GM18526 (cell line): ENCODE data around the gene FEZF1.

Experiments used
- POLR2A ChIP-seq: IDR thresholded peaks from 3 replicates; pipeline ENCODE4 v1.6.1; 2011; ENCODE audit not compliant: insufficient read length; ENCODE audit errors: extremely low read depth

FEZF1 gene

DNA sequence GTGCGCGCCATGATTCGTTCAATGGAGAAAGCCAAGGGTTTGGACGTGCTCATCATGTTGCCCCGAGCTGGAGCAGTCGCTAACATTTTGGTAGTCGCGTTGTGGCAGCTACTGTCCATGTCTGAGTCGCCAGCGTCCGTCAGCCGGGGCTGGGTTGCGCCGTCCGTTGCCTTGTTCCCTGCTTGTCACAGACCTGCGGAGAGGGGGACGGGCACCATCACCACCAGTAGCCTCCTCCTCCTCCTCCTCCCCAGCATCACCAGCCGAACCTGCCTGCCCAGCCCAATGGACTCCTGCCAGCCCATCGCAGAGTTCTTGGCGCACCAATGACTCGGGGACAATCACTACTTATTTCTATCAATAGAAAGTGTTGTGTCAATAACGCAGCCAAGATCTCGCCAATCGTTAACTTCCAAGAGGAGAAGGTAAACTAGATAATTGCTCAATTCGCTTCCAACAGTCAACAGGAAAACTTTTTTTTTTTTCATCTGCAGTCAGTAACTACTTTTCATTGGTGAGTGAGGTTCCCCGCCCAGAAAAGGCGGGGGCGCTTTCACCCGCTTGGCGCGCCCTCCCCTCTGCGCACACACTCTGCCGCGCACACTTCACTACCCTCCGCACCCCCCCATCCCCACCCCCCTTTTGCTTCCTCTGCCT is at the start of gene FEZF1:
Gene FEZF1 (minus strand): TSS at position 432 of the 657 bp plus-strand sequence. CDS start 313 bp downstream, at position 119.
- no peak for TF ChIP-seq POLR2A

DNA sequence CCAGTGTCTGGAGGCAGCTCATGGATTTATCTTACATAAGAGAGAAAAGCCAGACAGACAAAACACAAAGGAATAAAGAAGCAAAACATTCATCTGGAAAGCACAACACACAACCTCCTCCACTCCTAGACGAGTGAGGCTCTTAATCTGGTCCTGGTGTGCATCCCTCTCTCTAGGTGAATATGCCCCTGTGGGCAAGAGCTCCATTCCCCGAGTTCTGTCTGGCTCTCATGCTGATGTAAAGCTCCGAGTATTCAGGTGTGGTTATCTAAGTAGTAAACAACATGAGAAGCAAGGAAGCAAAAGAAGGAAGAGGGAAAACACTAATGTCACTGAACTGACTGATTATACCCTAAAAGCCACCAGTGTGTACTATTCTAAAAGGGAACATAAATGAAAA is 47.9 kb upstream of the FEZF1 start:
- no peak for TF ChIP-seq POLR2A

DNA sequence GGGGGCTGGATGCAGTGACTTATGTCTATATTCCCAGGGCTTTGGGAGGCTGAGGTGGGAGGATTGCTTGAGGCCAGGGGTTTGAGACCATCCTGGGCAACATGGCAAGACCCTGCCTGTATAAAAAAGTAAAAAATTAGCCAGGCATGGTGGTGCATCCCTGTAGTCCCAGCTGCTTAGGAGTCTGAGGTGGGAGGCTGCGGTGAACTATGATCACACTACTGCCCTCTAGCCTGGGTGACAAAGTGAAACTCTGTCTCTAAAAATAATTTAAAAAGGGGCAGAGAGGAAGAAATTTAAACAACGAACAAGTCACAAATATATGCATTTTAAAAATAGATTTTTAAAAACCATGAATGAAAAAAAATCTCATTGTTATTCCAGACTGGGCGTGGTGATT is 46.2 kb upstream of the FEZF1 start:
- TF ChIP-seq POLR2A = no peak

DNA sequence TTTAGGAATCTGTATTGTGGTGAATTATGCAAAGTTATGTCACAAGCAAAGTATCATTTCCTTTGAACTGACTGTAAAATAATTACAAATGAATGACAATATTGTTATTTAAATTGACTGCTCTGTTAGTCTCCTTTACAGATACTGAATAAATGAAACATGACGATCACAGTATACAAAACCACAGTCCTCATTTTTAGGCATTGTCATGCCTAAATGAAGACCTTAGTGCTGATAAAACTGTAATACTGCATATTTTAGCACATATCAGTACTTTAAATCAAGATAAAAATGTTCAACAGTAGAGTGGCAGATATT is 39.7 kb upstream of the FEZF1 start:
- no peak for TF ChIP-seq POLR2A

DNA sequence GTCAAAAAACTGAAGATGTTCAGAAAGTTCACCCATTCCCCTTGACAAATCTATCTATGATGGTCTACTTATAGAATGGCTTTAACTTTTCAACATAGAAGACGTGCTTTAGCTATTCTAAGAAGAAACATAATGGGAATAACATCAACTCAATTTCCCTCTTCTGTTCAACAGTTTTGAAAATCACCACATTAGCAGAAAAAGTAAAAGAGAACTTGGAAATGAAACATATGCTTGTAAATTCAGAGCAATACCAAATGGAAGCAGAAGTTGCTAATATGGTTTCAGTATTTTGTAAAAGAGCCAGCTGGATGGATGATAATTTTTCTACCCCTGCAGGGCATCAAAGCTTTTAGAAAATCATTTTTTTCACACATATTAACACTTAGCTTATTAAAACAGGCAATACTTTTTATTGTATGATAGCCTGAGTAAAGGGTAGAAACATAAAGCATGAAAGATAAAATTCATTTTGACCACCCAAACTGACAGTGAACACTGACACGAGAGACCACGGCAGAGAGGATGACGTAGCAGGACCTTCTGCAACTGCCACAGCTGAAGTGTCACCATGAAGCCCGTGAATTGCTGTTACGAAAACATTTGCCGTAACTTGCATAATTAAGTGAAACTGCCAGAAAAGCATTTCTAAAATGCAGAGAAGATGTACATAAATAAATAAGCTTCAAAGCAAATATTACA is 39.2 kb upstream of the FEZF1 start:
- no peak for TF ChIP-seq POLR2A

DNA sequence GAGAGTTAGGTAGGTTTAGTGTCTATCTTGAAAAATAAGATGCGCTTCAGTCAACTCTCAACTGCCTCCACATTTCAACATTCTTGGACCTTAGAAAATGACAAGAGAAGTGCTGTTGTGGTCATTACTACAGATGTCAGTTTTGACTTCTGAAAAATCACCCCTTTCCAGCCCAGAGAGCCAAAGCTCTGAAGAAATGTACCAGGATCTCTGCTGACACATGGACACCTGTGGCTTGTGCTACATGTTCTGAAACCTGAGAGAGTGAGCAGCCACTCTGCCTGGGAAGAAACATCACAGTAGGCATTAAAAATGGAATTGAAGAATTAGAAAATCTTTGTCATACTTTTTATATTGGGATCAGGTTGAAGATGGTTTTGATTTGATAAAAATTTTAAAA is 35.9 kb upstream of the FEZF1 start:
- TF ChIP-seq POLR2A = no peak

DNA sequence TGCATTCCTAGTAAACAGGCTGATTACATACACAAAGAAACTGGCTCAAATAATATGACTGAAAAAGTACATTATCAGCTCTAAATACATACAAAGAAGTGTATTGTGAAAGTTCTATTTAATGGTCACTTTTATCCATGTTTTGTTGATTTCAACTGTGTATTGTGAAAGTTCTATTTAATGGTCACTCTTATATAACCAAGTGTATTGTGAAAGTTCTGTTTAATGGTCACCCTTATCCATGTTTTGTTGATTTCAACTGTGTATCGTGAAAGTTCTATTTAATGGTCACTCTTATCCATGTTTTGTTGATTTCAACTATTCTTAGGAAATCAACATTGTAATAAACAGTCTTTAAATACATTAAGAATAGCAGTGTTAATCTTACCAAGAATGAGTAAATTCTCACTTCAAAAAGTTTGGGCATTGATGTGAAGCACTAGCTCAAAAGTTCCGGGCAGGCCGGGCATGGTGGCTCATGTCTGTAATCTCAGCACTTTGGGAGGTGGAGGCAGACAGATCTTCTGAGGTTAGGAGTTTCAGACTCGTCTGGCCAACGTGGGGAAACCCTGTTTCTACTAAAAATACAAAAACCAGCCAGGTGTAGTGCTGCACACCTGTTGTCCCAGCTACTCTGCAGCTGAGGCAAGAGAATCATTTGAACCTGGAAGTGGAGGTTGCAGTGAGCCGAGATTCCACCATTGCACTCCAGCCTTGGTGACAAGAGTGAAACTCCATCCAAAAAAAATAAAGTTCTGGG is 34.8 kb upstream of the FEZF1 start:
- TF ChIP-seq POLR2A = no peak

DNA sequence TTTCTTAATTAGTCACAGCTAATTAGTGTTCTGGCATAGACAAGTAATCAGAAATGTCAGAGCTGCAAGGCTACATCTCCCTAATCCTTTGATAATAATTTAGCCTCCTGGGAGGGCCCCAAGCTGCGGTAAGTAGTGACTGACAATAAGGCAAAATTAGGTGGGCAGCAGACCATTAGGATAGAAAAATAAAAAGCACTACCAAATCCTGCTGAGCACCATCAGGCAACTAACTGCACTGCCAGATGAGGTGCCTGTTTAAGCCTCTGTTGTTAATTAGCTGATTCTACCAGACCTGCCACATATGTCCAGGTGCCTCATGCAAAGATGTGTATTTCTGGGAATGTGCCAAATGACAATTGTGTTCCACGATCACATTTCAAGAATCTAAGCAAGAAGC is 32.5 kb upstream of the FEZF1 start:
- TF ChIP-seq POLR2A = no peak

DNA sequence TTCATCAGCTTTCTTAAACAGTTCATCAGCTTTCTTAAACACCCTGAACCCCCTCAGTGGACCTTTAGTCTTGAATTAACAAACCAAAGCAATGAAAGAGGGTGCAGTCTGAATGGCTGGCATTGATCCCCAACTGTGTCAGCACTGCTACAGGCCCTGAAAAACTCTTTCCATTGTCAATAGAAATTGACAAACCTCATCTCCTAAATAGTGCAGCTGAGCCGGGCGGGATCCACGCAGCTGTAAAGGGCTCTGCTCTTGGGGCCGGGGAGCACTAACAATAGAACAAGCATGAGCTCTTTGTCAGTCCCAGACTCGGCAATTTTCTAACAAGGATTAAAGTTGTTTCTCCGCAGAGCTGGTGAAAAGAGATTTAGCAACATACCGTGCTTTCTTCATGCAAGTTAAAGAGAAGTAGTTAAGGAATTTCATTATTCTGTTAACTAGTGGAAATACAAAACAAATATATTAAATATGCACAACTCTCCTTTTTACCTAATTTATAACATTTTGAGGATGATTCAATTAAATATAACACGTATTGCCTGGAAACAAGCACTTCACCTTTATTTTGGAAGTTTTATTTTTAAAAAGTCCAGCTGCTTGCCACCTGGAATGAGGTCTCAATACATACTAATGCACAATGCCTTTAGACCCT is 24.7 kb upstream of the FEZF1 start:
- TF ChIP-seq POLR2A = no peak

DNA sequence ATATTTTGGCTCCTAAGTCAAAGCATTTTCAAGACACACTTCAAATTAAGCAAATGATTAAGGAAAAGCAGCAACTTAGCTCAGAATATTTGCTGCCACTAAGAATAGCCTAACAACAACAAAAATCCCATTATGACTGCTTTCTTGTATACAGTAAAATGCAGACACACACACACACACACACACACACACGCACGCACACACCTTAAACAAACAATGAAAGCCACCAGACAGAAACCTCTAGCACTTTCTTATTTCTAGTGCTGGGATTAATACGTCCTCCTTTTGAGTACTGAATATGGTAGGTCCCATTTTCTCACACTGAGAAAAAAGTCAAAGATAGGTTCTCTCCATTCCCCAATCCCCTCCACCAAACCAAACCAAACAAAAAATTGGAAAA is 23.4 kb upstream of the FEZF1 start:
- no peak for TF ChIP-seq POLR2A

DNA sequence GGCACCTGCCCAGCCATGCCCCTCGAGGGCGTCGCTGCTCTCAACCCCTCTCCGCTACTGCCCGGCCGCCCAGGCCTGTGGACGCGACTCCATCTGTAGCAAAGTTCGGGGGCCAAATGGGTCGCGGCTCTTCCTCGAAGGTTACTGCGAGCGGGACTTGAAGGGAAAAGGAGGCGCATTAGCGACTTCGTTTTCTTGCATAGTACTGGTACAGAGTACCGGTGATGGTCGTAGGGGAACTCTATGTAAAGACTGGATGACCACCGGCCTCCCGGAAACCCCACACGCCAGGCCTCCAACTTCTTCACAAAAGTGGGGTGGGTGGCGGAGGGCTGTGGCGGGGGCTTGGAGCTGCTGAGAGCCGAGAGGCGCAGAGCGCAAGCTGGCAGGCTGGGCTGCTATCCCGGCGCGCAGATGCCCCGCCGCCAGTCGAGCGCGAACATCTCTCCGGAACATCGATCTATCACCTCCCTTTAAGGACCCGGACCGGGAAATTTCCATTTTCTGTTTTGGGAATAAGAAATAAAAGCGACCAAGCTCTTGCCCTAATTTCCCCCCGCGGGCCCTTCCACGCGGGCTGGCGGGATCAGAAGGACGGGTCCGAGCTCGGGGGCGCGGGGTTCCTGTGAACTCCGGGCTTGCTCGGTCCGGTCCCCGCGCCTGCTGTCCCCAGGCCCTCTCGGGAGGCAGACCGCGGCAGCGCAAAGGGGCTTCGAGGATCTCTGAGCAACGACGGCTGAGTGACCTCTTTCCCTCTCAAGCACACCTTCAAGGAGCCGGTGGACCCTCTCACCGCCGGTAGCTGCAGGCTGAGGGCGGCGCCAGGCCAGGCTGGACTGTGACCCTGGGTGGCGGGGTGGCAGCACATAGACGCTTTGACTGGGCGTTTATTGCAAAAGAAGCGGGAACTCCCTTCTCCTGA is 12.2 kb upstream of the FEZF1 start:
- TF ChIP-seq POLR2A = no peak

DNA sequence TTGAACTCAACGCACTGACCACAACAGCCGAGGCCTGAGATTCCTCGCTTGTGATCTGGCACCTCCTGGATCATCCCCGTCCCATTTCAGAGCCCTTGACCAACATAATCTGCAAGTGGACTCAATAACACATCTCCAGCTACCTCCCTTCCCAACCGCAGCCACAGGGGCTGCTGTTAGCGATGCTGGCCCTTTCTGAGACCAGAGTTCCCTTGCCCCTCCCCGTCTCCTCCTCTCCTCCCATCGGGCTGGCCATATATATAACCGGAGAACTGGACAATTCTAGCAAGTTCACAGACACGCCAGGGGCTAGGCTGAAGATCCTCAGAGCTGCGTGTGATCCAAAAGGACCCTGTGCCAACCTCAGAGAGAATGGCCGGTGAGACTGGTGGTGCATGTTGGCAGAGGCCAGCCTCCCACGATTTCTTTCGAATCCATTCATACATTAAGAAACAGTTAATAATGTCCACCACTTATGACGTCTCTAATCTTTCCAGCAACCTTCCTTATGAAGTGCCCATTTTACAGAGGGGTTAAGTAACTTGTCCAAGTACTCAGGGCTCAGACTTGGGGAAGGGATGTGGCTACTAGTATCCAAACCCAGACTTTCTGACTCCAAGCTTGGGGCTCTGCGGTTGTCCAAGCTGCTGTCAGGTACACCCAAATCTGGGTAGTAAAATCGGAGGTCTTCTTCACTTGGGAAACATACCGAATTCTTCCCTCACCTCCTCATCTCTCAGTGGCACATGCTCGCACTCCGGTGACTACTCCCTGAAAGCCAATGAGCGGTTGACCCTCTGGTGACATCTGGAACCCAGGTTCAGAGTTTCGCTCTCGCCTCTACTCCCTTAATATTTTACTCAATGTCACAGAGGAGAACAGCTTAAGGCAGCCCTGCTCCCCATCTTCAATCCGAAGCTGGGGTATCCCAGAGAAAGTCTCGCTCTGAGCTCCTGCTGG is 11.2 kb upstream of the FEZF1 start:
- no peak for TF ChIP-seq POLR2A

DNA sequence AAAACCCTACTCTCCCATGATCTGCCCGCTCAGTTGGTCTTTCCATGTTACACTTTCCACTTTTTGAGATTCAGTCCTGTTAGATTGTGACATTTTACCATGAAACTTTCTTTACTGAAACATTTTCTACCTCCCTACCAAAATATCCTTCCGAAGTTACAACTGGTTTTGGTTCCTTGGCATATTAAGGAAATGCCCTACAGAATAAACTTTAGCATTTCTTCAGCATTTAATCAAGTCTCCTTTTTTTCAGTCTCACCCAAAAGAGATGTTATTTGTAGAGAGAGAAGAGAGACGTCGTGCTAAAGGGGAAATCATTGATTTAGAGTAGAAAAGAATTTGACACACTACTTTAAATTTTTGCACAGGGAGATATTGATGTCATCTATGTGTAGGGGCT is 9.7 kb upstream of the FEZF1 start:
- no peak for TF ChIP-seq POLR2A

DNA sequence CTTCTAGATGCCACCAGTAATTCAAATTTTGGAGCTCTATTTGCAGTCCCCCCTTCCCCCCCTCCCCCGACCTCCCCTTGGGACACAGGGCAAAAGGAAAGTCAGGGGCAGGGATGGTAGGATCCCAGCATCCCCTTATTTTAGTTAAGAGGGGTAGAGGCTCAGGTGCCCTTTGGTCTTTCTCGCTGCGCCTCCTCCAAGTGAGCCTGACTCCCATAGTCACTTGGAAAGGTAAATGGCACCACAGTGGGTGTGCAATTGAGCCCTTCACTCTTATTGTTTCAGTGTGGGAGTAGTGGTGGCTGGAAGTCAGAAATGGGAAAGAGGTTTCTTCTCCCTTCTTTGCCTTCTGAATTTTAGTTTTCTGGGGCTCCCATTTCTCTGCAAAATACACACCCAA is 8.2 kb upstream of the FEZF1 start:
- no peak for TF ChIP-seq POLR2A
